Astrocyte of the cerebellum (primary cell): ENCODE results near the gene COL4A6.

ENCODE experiments used
- DNase-seq: peaks from one replicate; pipeline ENCODE4 v3.0.0-alpha.2; 2011; ENCODE audit warnings: low read depth
- H3K4me3 ChIP-seq: 2 replicates; pipeline ENCODE4 v1.5.1; 2011; ENCODE audit warnings: mild to moderate bottlenecking, low read depth, low read length, moderate library complexity
- in situ Hi-C: cut with HindIII; loops from 2 replicates; pipeline ENCODE4 v1.10.0; 2017; ENCODE audit warnings: low sequenced_read_pairs
- TF ChIP-seq, protein P1 (sequence below): IDR thresholded peaks from 2 replicates; pipeline ENCODE4 v1.5.1; 2012; ENCODE audit warnings: low read length, low read depth, moderate library complexity, mild to moderate bottlenecking; ENCODE audit errors: missing control alignments

COL4A6 gene

DNA sequence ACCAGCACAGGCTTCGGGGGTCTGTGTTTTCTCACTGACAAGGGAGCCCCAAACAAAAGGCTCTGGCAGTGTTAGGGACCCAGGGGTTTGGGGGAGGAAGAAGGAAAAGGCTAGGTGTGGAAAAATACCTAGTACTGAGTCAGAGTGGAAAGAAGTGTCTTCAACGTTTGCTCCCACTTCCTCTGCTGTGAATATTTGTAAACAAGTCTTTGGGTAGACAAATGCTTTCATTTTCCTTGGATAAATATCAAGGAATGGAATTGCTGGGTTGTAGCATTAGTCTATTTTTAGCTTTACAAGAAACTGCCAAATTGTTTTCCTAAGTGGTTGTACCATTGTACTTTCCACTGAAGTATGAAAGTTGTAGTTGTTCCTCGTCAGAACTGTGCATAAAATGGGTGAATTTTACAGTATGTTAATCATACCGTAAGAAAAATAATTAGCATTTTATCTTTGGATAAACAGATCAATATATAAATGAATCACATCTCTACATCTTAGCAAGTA is 18.8 kb upstream of the COL4A6 start:
- in situ Hi-C loops, result no loop called here
- no peak for DNase-seq
- TF ChIP-seq, protein P1, sequence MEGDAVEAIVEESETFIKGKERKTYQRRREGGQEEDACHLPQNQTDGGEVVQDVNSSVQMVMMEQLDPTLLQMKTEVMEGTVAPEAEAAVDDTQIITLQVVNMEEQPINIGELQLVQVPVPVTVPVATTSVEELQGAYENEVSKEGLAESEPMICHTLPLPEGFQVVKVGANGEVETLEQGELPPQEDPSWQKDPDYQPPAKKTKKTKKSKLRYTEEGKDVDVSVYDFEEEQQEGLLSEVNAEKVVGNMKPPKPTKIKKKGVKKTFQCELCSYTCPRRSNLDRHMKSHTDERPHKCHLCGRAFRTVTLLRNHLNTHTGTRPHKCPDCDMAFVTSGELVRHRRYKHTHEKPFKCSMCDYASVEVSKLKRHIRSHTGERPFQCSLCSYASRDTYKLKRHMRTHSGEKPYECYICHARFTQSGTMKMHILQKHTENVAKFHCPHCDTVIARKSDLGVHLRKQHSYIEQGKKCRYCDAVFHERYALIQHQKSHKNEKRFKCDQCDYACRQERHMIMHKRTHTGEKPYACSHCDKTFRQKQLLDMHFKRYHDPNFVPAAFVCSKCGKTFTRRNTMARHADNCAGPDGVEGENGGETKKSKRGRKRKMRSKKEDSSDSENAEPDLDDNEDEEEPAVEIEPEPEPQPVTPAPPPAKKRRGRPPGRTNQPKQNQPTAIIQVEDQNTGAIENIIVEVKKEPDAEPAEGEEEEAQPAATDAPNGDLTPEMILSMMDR, result no peak
- no peak overlapping the region for H3K4me3 ChIP-seq

- TF ChIP-seq, protein P1, result no peak
- DNase-seq, result no peak
- no peak overlapping the region for H3K4me3 ChIP-seq
- in situ Hi-C loops, result no loop called here
Observed at GRCh38 chrX:108453841-108454240, 15.6 kb upstream of the COL4A6 start.

DNA sequence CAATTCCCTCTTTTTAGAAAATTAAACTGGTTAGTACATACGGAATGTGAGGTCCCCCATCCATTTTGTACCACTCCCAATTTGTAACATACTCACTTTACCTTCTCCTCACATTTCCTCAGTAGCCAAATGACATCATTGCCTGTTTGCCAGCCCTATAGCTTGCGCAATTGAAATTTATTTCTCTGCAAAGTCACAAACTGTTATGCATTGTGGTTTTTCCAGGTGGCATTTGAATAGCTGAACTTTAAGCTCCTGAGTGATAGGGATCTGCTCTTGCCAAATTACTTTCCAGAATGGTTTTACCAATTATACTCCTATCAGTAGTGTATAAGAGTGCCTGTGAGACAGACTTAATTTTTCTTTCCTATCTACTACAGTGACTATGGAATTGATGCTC is 9.1 kb upstream of the COL4A6 start:
- TF ChIP-seq, protein P1, result no peak
- no peak overlapping the region for H3K4me3 ChIP-seq
- in situ Hi-C loops, result no loop called here
- no peak for DNase-seq

- no peak for DNase-seq
- in situ Hi-C loops, result no loop called here
- TF ChIP-seq, protein P1, result no peak
- no peak overlapping the region for H3K4me3 ChIP-seq
Observed at GRCh38 chrX:108442901-108443464, 4.8 kb upstream of the COL4A6 start.

DNA sequence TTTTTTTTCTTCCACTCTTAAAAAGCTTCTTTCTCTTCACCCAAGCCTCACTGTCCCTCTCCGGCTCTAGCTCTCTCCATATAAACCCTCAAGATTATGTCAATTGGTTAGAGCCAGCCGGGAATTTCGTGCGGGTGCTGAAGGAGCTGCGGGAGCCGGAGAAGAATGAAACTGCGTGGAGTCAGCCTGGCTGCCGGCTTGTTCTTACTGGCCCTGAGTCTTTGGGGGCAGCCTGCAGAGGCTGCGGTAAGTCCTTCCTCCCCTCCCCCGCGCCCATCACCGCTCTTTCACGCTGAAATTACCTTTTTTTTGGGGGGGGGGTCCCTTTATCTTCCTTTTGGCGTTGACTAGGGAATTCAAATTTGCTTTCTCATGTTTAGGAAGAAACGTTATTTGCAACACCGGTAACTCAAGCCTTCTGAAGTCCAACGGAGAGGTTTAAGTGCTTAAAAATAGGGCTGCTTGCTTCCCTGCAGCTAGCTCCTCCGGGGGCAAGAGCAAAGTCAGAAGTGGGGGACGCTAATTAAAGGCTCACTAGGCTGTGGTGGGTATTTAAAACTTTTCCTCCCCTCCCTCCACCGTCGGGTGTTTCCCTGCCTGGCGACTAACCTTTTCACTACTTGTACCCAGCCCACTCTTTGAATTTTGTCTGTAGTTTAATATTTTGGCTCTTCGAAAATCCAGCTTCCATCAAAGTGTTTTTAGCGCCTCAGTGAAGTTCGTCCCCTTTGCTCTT is 1.9 kb upstream of the COL4A6 start:
- in situ Hi-C loops, result no loop called here
- TF ChIP-seq, protein P1, result no peak
- H3K4me3 ChIP-seq, result peak overlapping the region; percentile 68
- DNase-seq, result no peak

- H3K4me3 ChIP-seq, result peak within 1 kb of the TSS; percentile 68
- in situ Hi-C loops, result no loop called here
- DNase-seq, result peak; percentile 74
- TF ChIP-seq, protein P1, result no peak
Observed at GRCh38 chrX:108439426-108439942, 1.3 kb upstream of the COL4A6 start, which contains the start of gene COL4A5. COL4A5 (plus strand) TSS chrX:108439838; CDS start chrX:108440126, 288 bp downstream.
